GM23338 (cell line): Measurements from ENCODE around the gene BCAM. TPM values are rescaled to one million over a fixed set of nuclear protein-coding genes. Genes with fewer than 3 reads are reported as not detected.

Experiments used
- ATAC-seq: fragments of 200-7000 bp; cut with Tn5 transposase; 3 replicates; pipeline ENCODE4 v1.9.1; 2020
- DNase-seq: peaks from one replicate; pipeline ENCODE4 v3.0.0-alpha.2; 2015; ENCODE audit warnings: low spot score
- H2AFZ ChIP-seq: fragments of 200-600 bp; sonication (generic); 2 replicates; pipeline ENCODE4 v1.8.0; 2016; ENCODE audit warnings: antibody characterized with exemption, mild to moderate bottlenecking, moderate library complexity
- H3F3A ChIP-seq: fragments of 200-600 bp; sonication (generic); replicated peaks from 2 replicates; pipeline ENCODE4 v1.8.0; 2017; ENCODE audit warnings: antibody characterized with exemption, mixed run types, low read depth
- H3K27ac ChIP-seq: fragments of 200-600 bp; sonication (generic); 2 replicates; pipeline ENCODE4 v1.6.1; 2016; ENCODE audit warnings: low read depth
- H3K27me3 ChIP-seq: fragments of 200-600 bp; sonication (generic); 2 replicates; pipeline ENCODE4 v1.8.0; 2016; ENCODE audit warnings: mild to moderate bottlenecking, mixed run types, moderate library complexity; ENCODE audit not compliant: insufficient read depth
- H3K36me3 ChIP-seq: fragments of 200-600 bp; sonication (generic); 2 replicates; pipeline ENCODE4 v1.8.0; 2016; ENCODE audit warnings: mild to moderate bottlenecking; ENCODE audit not compliant: insufficient read depth
- H3K4me1 ChIP-seq: fragments of 200-600 bp; sonication (generic); 2 replicates; pipeline ENCODE4 v1.8.0; 2016; ENCODE audit warnings: mild to moderate bottlenecking, moderate library complexity; ENCODE audit not compliant: insufficient read depth
- H3K4me2 ChIP-seq: fragments of 200-600 bp; sonication (generic); 2 replicates; pipeline ENCODE4 v1.7.1; 2017; ENCODE audit warnings: mixed run types
- H3K4me3 ChIP-seq: fragments of 200-600 bp; sonication (generic); 2 replicates; pipeline ENCODE4 v1.6.1; 2016; ENCODE audit warnings: mixed run types
- H3K79me2 ChIP-seq: fragments of 200-600 bp; sonication (generic); replicated peaks from 2 replicates; pipeline ENCODE4 v1.8.0; 2017; ENCODE audit warnings: mild to moderate bottlenecking; ENCODE audit not compliant: insufficient read depth
- H3K9me2 ChIP-seq: fragments of 200-600 bp; sonication (generic); 2 replicates; pipeline ENCODE4 v1.8.0; 2017; ENCODE audit not compliant: insufficient read depth
- H4K20me1 ChIP-seq: fragments of 200-600 bp; sonication (generic); replicated peaks from 2 replicates; pipeline ENCODE4 v1.8.0; 2017; ENCODE audit warnings: mild to moderate bottlenecking; ENCODE audit not compliant: insufficient read depth
- H3K27ac Mint-ChIP-seq: 2 replicates; pipeline ENCODE4 v1.8.0; 2020; ENCODE audit warnings: inconsistent platforms, mild to moderate bottlenecking, moderate library complexity, mixed read lengths
- H3K27me3 Mint-ChIP-seq: 3 replicates; pipeline ENCODE4 v1.8.0; 2022; ENCODE audit warnings: low read depth, mild to moderate bottlenecking, moderate library complexity, mixed read lengths, inconsistent platforms; ENCODE audit not compliant: insufficient read depth, poor library complexity
- H3K36me3 Mint-ChIP-seq: 3 replicates; pipeline ENCODE4 v1.8.0; 2021; ENCODE audit warnings: low read depth, mild to moderate bottlenecking, inconsistent platforms, moderate library complexity, mixed read lengths
- H3K4me1 Mint-ChIP-seq: 3 replicates; pipeline ENCODE4 v1.8.0; 2020; ENCODE audit warnings: mild to moderate bottlenecking, inconsistent platforms, mixed read lengths
- H3K4me3 Mint-ChIP-seq: 3 replicates; pipeline ENCODE4 v1.8.0; 2021; ENCODE audit warnings: moderate library complexity, mild to moderate bottlenecking, inconsistent platforms, mixed read lengths
- H3K9me3 Mint-ChIP-seq: 3 replicates; pipeline ENCODE4 v1.8.0; 2020; ENCODE audit warnings: moderate library complexity, mild to moderate bottlenecking, inconsistent platforms, mixed read lengths
- CREB1 ChIP-seq: fragments of 250-450 bp; sonication (Bioruptor Pico); IDR thresholded peaks from 2 replicates; pipeline ENCODE4 v1.5.0; 2020; ENCODE audit warnings: low read depth, mild to moderate bottlenecking, moderate library complexity
- ZNF114 ChIP-seq: fragments of 250-450 bp; sonication (Bioruptor Pico); IDR thresholded peaks from 2 replicates; pipeline ENCODE4 v1.5.0; 2020; ENCODE audit warnings: mild to moderate bottlenecking, moderate library complexity
- ZNF462 ChIP-seq: fragments of 250-450 bp; sonication (Bioruptor Pico); IDR thresholded peaks from 2 replicates; pipeline ENCODE4 v1.5.0; 2020; ENCODE audit warnings: mild to moderate bottlenecking, moderate library complexity
- polyA plus RNA-seq: library from polyadenylated mRNA; unstranded; fragments of >200 nt; fragmentation: Nextera tagmentation; extraction: Ambion mirVana; gene quantifications from 2 replicates; pipeline ENCODE4 v1.2.1, GENCODE V29; 2016
- total RNA-seq: library from RNA; depleted of rRNA; stranded (reverse); fragments of >200 nt; shearing (Covaris generic); gene quantifications from 2 replicates; pipeline ENCODE4 v1.2.3, GENCODE V29; 2014

The BCAM gene
- total and polyA plus RNA-seq, 2 experiments from 2014 or later = 33.3 to 100 TPM

- Histone ChIP-seq H3K4me2 (peak overlapping the region; percentile 100), H3K27me3 (no peaks in the 10 kb centered on the region), H3K9me2 (no peaks in the 10 kb centered on the region), H2AFZ (no peak overlapping the region), H3K27ac (peak overlapping the region; percentile 100; the same call in 1 of the 2 replicates), H4K20me1 (peaks cover 38% of the 10 kb centered on the region), H3K36me3 (no peaks in the 10 kb centered on the region), H3F3A (peaks cover 29% of the 10 kb centered on the region), H3K4me3 (peak overlapping the region; percentile 99), H3K79me2 (peaks cover 77% of the 10 kb centered on the region), H3K4me1 (peaks cover 25% of the 10 kb centered on the region)
- ATAC-seq (no peak; the same call in 1 of the 3 replicates), DNase-seq (no peak)
- Mint-ChIP-seq H3K27ac (peak overlapping the region; percentile 92), H3K4me1 (peaks cover 30% of the 10 kb centered on the region), H3K9me3 (peaks cover 3% of the 10 kb centered on the region; the same call in 2 of the 3 replicates), H3K27me3 (peaks cover 41% of the 10 kb centered on the region), H3K4me3 (peak overlapping the region; percentile 96), H3K36me3 (peaks cover 29% of the 10 kb centered on the region)
- TF ChIP-seq ZNF462 (no peak), CREB1 (0 out of 2 replicates have a peak, but pooled peaks have one; percentile 29), ZNF114 (CRISPR knock-in tag) (no peak)
These were observed 40.0 kb downstream of the BCAM start for GRCh38 chr19:44848812-44849447.

GRCh38 chr19:44850641-44851109 is 41.8 kb downstream of the BCAM start:
- H3K27ac Mint-ChIP-seq = no peak overlapping the region
- H3K4me1 Mint-ChIP-seq = peaks cover 26% of the 10 kb centered on the region
- no peak for TF ChIP-seq ZNF462
- no peak for TF ChIP-seq ZNF114 (CRISPR knock-in tag)
- TF ChIP-seq CREB1 = no peak
- H3K4me2 ChIP-seq = 0 out of 2 replicates have a peak overlapping the region, but pooled peaks have one; percentile 100
- no peaks in the 10 kb centered on the region for H3K9me2 ChIP-seq
- H4K20me1 ChIP-seq = peaks cover 53% of the 10 kb centered on the region
- no peak overlapping the region for H3K4me3 ChIP-seq
- peaks cover 22% of the 10 kb centered on the region for H3K4me1 ChIP-seq
- H3F3A ChIP-seq = peaks cover 27% of the 10 kb centered on the region; the same call in 1 of the 2 replicates
- H3K27ac ChIP-seq = no peak overlapping the region
- H2AFZ ChIP-seq = no peak overlapping the region
- H3K79me2 ChIP-seq = peaks cover 94% of the 10 kb centered on the region
- no peaks in the 10 kb centered on the region for H3K36me3 ChIP-seq
- no peaks in the 10 kb centered on the region for H3K27me3 ChIP-seq
- H3K36me3 Mint-ChIP-seq = peaks cover 30% of the 10 kb centered on the region
- peak overlapping the region; percentile 96; the same call in 1 of the 3 replicates for H3K4me3 Mint-ChIP-seq
- no peak for DNase-seq
- H3K27me3 Mint-ChIP-seq = peaks cover 36% of the 10 kb centered on the region
- H3K9me3 Mint-ChIP-seq = no peaks in the 10 kb centered on the region; the same call in 1 of the 3 replicates
- ATAC-seq = no peak
